SIG-M5 treated with dmso at 0.1 percent for 504 hours (cell line): ENCODE measurements around the gene MRO.
"Not testable (repeated sequence)": the region's sequence is repeated elsewhere in the genome, so short reads cannot be mapped to it uniquely, and the experiment has no call there.

ENCODE experiments used
- DNase-seq: peaks from one replicate; lab custom pipeline; 2025; ENCODE audit not compliant: unreplicated experiment; lab: John Stamatoyannopoulos, UW

The MRO gene

DNA sequence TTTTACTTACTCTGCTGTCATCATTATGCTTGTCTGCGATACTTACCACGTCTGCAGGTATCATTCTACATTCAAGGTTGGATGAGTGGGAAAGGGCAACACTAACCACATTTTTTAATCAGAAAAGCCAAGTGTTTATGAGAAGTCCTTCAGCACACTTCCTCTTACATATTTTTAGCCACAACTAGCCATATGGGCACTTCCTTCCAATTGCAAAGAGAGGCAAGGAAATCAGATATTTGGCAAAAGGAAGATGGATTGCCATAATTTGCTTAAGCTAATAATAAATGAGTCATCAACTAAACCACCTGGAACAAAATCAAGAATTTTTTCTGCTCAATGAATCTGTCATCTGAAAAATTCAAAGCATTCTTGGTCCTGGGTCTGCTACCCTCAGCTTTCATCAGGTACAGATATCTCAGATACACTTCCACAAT lies 16.7 kb upstream of the MRO start:
- peak; percentile 67 for DNase-seq

DNA sequence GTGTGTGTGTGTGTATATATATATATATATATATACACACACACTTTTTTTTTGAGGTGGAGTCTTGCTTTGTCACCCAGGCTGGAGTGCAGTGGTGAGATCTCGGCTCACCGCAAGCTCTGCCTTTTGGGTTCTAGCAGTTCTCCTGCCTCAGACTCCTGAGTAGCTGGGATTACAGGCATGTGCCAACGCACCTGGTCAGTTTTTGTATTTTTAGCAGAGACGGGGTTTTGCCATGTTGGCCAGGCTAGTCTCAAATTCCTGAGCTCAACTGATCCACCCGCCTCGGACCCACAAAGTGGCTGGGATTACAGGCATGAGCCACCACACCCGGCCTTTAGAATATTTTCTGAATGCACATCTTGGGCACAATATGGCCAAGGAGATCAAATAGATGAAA lies 13.7 kb upstream of the MRO start:
- not testable (repeated sequence) for DNase-seq

DNA sequence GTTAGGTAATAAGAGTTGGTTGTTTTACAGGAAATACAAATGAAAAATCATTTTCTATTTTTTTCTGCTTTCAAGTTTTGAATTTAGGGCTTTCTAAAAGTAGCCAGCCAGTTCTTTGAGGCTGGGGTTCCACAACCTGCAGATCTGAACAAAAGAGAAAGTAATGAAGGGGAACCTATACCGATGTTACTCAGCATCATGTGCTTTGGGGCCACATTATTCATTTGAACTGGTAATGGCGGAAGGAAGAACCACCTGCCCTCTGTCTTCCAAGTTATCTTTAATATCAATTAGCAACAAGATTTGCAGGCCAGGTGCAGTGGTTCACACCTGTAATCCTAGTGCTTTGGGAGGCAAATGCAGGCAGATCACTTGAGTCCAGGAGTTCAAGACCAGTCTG lies 12.9 kb upstream of the MRO start:
- DNase-seq = no peak

- peak; percentile 68 for DNase-seq
Observed at GRCh38 chr18:50830544-50830943, 10.7 kb upstream of the MRO start.

- DNase-seq = no peak
Observed at GRCh38 chr18:50829644-50830043, 9.8 kb upstream of the MRO start.

DNA sequence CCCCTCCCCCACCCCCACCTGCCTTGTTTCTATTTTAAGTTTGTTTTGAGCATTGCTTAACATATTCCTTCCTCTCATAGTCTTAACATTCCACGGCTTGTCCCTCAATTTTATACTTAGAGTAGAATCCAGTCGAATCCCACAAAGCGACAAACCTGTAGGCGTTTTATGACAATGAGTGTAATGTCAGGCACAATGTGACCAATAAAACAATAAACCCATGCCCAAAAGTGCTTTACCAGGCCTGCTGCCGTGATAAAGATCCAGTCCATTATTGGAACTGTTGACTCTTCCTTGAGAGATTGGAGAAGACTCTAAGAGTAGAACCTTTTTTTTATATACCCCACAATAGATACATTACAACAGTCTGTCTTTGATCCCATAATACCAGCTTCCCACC lies 6.2 kb upstream of the MRO start:
- DNase-seq = no peak

DNA sequence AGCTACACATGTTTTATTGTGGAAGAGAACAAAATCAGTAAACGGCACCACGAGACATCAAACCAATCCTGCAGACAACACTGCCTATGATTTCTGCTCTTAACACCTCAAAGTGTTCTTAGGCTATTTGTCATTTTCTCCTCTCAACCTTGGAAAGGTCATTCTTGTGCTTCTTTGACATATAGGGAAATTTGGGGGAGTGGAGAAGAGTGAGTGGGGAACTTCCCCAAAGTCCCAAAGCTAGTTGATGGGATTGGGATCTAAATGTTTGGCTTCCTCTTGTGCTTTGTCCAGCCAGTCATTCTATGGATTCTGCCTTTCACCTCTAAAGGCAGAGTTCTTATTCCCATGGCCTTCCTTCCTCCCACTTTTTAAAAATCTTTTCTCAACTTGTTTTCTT lies 5.8 kb upstream of the MRO start:
- no peak for DNase-seq

DNA sequence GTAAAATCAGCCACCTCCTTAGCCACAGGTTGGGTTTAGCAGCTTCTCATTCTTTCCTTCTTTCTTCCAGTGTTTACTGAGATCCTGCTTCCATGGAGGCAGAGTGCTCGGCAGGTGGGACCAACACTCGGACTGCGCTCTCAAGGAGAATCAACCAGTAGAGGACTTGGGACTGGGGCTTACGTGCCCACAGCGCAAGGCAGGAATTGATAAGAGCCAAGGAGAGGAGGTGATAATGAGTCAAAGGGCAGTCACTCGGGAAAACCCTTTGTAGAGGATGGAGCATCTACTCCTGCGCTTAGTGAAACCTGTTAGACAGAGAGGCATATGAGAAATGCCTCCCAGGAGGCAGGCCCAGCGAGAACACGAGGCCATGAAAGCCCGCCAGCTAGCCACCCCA lies 2.9 kb upstream of the MRO start:
- no peak for DNase-seq

DNA sequence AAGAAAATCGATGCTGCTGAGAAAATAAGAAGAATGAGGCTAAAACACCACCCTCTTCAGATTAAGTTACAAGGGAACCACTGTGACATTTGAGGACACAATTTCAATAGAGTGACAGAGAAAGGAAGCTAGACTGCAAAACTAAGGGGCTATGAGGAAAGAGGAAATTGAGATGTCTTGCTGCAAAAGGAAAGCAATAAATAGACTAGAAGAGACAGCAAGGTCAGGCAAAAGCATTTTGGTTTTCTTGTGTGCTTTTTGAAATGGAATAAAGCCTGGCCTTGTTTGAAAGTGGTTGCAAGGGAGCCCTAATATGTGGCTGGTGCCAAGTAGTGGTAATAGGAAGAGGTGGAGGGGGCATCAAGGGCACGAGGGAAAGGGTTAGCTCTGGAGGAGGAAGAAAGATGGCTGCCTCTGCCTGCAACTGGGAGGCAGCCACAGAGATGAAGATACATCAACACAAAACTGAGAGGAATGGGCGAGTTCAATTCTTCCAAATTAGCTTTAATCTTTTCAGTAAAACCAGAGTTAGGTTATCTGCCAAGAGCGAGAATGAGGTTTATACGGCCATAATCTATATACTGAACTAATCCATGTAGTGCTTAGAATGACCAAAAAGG lies 1.2 kb upstream of the MRO start:
- DNase-seq = peak; percentile 89

DNA sequence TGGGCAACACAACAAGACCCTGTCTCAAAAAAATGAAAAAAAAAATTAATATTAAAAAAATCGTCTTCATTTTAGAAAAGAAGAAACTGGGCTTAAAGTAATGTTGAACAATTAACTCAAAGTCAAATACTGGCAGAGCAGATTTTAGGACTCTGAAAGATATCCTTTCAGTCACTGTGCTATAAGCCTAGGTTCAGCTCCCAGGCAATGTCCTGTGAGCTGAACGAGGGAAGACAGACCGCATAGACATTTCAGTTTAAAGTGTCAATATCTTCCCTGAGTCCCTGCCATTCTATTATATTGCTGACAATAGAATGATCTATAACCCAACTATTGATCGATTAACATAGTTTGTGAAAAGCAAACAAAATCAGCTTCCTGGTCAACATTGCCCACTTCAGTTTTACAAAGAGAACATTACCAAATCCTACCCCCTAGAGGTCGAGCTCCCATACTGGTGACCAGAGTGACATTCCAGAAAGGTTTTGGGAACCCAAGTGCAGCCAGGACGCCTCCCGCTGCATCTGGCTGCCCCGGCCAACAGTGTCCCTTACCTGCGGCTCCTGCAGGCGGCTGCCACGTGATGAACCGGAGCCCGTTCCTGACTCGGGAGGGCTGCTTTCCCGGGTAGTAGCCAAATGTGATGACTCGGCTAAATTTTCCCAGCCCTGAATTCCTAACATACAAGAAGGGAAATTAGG lies 639 bp downstream of the MRO start:
- DNase-seq = no peak

DNA sequence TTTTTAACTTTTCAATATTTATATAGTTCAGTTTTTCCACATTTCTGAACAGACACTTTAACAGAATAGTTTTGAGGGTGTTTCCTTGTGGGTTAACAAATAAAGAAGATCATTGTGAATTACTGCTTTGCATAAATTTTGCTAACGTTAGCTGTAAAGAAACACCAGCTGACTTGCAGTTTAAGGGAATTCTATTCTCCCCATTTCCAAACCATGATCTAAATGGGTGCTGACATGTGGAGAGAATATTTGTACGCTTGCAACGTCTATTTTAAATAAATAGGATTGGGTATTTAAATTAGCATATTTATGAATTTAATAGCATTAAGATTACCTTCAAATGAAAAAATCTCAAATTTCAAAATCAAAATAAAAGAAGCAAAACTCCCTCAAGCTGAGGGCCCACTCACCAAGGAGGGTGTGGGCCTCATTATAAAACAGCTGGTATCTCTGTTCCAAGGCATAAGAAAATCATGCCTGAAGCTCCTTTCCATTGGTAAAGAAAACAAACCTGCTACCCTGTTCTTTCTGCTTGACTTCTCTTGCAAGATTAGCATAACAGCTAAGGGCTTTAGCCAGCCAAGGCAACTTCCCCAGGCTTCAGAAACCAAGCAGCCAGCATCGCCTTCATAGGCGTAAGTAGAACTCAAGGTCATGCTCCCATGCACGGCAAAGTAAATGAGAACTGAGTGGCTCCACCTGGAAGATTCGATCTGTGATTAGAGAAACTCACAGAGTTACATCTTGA lies 3.2 kb downstream of the MRO start:
- no peak for DNase-seq

DNA sequence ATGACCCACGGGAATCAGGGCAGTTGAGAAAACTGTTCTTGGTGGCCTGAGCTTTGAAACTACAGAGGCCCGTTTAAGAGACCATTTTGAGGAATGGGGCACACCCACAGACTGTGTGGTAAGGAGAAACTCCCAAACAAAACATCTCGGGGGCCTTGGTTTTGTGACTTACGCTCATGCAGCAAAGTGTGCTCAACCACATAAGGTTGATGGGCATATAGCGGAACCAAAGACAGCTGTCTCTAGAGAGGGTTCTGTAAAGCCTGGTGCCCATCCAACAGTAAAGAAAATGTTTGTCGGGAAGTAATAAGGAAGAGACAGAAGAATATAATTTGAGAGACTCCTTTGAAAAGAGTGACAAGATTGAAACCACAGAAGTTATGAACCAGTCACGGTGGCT lies 5.4 kb downstream of the MRO start:
- DNase-seq = no peak

DNA sequence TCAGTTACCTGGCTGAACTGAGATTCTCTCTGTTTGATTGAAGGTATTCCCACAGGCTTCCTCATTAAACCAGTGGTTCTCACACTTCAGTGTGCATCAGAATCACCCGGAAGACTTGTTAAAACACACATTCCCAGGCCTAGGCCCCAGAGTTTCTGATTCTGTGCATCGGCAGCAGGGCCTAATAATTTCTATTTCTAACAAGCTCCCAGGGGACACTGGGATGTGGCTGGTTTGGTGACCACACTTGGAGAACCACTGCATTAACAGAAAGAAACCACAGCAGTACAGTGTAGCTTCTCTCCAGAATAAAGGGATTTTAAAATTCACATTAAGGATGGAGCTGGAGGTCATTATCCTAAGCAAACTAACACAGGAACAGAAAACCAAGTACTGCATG lies 6.5 kb downstream of the MRO start:
- no peak for DNase-seq

GRCh38 chr18:50812834-50813233 lies 7.0 kb downstream of the MRO start:
- no peak for DNase-seq

DNA sequence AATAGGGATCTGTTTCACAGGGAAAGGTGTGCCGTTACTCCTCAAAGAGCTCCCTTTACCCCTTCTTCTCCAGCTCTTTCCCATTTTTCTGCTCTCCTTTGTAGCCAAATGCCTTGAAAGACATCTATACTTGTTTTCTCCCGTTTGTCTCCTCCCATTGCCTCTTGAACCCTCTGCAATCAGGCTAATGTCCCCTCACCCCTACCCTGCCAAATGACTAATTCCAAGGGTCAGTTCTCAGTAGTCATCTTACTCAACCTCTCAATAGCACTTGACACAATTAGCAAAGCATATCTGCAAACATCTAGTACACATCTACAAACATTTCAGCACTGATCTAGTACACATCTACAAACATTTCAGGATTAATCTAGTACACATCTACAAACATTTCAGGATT lies 12.6 kb downstream of the MRO start:
- DNase-seq = no peak

GRCh38 chr18:50806208-50806616 lies 13.6 kb downstream of the MRO start:
- DNase-seq = peak; percentile 73

DNA sequence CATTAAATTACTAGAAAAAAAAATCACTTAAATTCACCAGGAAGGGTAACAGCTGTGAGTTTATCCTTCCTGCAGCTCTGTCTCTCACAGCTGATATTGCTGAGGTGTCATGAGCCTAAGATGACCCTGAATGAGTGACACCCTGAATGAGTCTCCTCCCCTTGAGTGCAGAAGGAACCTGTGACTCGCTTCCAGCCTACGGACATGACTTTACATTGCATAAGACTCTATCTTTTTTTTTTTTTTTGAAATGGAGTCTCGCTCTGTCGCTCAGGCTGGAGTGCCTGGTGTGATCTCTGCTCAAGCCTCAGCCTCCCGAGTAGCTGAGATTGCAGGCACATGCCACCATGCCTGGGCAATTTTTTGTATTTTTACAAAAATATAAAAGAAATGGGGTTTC lies 14.1 kb downstream of the MRO start:
- DNase-seq = peak; percentile 56

DNA sequence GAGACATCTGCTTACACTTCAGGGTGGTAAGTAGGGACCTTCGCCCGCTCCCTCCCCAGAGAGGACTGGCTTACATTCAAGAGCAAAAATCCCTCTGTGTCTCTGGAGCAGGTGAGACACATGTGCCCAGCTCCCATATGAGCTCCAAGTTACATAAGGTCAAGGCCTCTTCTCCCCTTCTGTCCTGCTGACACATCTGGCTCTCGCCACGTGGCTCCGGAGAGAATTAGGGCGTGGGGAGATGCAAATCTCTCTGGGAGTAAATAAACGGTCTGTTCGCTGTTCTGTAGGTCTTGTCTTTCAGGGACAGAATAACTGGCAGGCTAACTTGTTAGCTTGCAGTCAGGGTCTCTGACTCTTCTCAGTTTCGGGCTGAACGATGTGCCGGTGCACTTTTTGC lies 16.2 kb downstream of the MRO start:
- DNase-seq = no peak

DNA sequence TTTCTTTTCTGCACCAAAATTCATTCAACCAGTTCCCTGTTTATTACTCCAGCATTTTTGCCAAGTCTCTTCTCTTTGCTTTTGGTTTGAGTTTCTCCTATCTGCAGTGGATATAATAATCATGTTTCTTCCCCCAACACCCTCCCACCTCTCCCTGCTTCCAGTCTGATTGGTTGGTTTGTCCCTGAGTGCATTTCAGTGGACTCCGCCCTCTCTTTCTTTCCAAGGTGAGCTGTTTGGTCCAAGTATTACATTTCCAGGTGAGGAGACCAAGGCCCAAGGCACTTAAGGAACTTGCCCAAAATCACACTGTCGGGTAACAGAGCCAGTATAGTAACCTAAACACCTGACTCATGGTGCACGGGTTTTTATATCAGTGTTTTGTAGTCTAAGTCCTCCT lies 17.7 kb downstream of the MRO start:
- no peak for DNase-seq

DNA sequence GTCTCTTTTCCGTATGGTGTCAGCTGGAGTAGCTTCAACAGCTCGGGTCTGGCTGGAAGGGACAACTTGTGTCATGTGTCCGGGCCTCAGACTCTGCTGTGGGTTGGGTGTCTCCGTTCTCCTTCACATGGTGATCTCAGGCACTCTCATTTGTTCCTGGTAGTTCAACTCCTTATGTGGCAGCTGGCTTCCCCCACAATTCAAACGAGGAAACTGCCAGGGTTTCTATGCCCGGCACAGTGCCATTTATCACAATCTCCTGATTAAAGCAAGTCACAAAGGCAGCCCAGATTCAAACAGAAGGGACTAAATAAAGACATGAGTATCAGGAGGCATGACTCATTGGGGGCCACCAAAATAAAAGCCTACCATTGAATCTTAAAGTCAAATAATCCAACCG lies 22.7 kb downstream of the MRO start:
- no peak for DNase-seq

DNA sequence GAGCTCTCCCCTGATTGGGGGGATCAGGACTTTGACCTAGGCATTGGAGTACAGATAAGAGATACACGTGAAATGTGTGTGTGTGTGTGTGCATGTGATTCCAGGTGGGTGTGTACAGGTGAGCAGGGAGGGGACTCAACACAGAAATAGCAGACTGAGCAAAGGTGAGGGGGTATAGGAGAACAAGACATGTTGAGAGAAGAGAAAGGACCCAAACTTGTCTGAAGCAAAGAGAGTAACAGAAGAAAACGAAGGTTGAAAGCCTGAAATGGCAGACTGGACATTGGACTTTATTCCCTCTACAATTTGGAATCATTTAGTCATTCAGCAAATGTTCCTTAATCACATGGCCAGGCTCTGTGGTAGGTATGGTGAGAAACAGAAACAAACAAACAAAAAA lies 23.3 kb downstream of the MRO start:
- DNase-seq = no peak
